Neuronal stem cell (in vitro differentiated cells): ENCODE measurements around the gene MAML2.

ENCODE experiments used
- DNase-seq: peaks from one replicate; pipeline ENCODE4 v3.0.0-alpha.2; 2013; ENCODE audit warnings: low spot score
- H2AFZ ChIP-seq: one replicate; pipeline ENCODE4 v1.6.1; 2013; ENCODE audit warnings: mild to moderate bottlenecking, low read length, inconsistent platforms
- H2AK5ac ChIP-seq: 2 replicates; pipeline ENCODE4 v1.6.1; 2013; ENCODE audit warnings: low read depth, mild to moderate bottlenecking, inconsistent platforms, low read length, moderate library complexity, mixed read lengths
- H2BK120ac ChIP-seq: 2 replicates; pipeline ENCODE4 v1.6.1; 2013; ENCODE audit warnings: low read depth, mild to moderate bottlenecking, inconsistent platforms, low read length, moderate library complexity, mixed read lengths
- H2BK12ac ChIP-seq: one replicate; pipeline ENCODE4 v1.6.1; 2013; ENCODE audit warnings: low read length, inconsistent platforms
- H2BK15ac ChIP-seq: 2 replicates; pipeline ENCODE4 v1.6.1; 2013; ENCODE audit warnings: mild to moderate bottlenecking, low read length, inconsistent platforms, mixed read lengths
- H2BK5ac ChIP-seq: one replicate; pipeline ENCODE4 v1.6.1; 2013; ENCODE audit warnings: inconsistent platforms, mild to moderate bottlenecking, low read length, moderate library complexity
- H3K14ac ChIP-seq: one replicate; pipeline ENCODE4 v1.6.1; 2013; ENCODE audit warnings: low read length, inconsistent platforms
- H3K18ac ChIP-seq: 2 replicates; pipeline ENCODE4 v1.6.1; 2013; ENCODE audit warnings: low read length, inconsistent platforms
- H3K23ac ChIP-seq: 2 replicates; pipeline ENCODE4 v1.6.1; 2013; ENCODE audit warnings: low read depth, mild to moderate bottlenecking, mixed read lengths, low read length, inconsistent platforms; ENCODE audit not compliant: poor library complexity
- H3K27ac ChIP-seq: replicated peaks from 3 replicates; pipeline ENCODE4 v1.5.1; 2013; ENCODE audit warnings: low read length, inconsistent platforms
- H3K27me3 ChIP-seq, 3 experiments: 2 replicates each; pipeline ENCODE4 v1.6.1; 2013; ENCODE audit warnings: low read length in 3 of 3, mild to moderate bottlenecking in 2 of 3, inconsistent platforms in 1 of 3, low read depth in 1 of 3, mixed read lengths in 1 of 3, moderate library complexity in 1 of 3; ENCODE audit not compliant: control insufficient read depth in 3 of 3, insufficient read depth in 3 of 3
- H3K36me3 ChIP-seq, 2 donors: replicated peaks in 1 of 2; 2 replicates each; pipeline ENCODE4 v1.6.1; 2013; ENCODE audit warnings: low read length in 2 of 2; ENCODE audit not compliant: control insufficient read depth in 2 of 2, insufficient read depth in 2 of 2
- H3K4ac ChIP-seq: 2 replicates; pipeline ENCODE4 v1.6.1; 2013; ENCODE audit warnings: inconsistent platforms, mild to moderate bottlenecking, low read length, moderate library complexity
- H3K4me1 ChIP-seq, 2 donors: 1 replicate in 1 of 2; 2 replicates in 1 of 2; pipeline ENCODE4 v1.6.1; 2013; ENCODE audit warnings: low read length in 2 of 2, low read depth in 1 of 2; ENCODE audit not compliant: control insufficient read depth in 2 of 2, insufficient read depth in 1 of 2
- H3K4me2 ChIP-seq: one replicate; pipeline ENCODE4 v1.6.1; 2013; ENCODE audit warnings: mild to moderate bottlenecking, low read length, inconsistent platforms; ENCODE audit not compliant: insufficient read depth, poor library complexity, severe bottlenecking
- H3K4me3 ChIP-seq, 2 donors: 2 replicates each; pipeline ENCODE4 v1.5.1; 2013; ENCODE audit warnings: low read length in 2 of 2, mild to moderate bottlenecking in 2 of 2, inconsistent platforms in 1 of 2, moderate library complexity in 1 of 2
- H3K79me1 ChIP-seq: one replicate; pipeline ENCODE4 v1.6.1; 2013; ENCODE audit warnings: low read depth, mild to moderate bottlenecking, inconsistent platforms, low read length, moderate library complexity
- H3K9ac ChIP-seq: one replicate; pipeline ENCODE4 v1.6.1; 2013; ENCODE audit warnings: mild to moderate bottlenecking, low read depth, low read length, inconsistent platforms; ENCODE audit not compliant: poor library complexity
- H3K9me3 ChIP-seq, 2 donors: replicated peaks in 1 of 2; 2 replicates each; pipeline versions ENCODE3 to v1.6.1; 2013; ENCODE audit warnings: low read length in 2 of 2, mild to moderate bottlenecking in 2 of 2, inconsistent platforms in 1 of 2, low read depth in 1 of 2, mixed read lengths in 1 of 2, moderate library complexity in 1 of 2; ENCODE audit not compliant: control insufficient read depth in 2 of 2, insufficient read depth in 1 of 2
- H4K8ac ChIP-seq: one replicate; pipeline ENCODE4 v1.6.1; 2013; ENCODE audit warnings: low read depth, mild to moderate bottlenecking, inconsistent platforms, low read length, moderate library complexity
- H4K91ac ChIP-seq: one replicate; pipeline ENCODE4 v1.6.1; 2013; ENCODE audit warnings: low read length, low read depth, mild to moderate bottlenecking, inconsistent platforms; ENCODE audit not compliant: poor library complexity
- WGBS, 2 donors: extraction: QIAGEN DNeasy Blood & Tissue Kit; methylation state at CpG; one replicate each; pipeline ENCODE4 v1.1.7; 2013; ENCODE audit warnings: missing lambda C conversion rate in 2 of 2, mixed read lengths in 1 of 2; ENCODE audit not compliant: insufficient read length in 2 of 2, insufficient replicate concordance in 1 of 2; ENCODE audit errors: extremely low coverage in 2 of 2; 5-methylcytosine and 5-hydroxymethylcytosine counted together

Gene MAML2

DNA sequence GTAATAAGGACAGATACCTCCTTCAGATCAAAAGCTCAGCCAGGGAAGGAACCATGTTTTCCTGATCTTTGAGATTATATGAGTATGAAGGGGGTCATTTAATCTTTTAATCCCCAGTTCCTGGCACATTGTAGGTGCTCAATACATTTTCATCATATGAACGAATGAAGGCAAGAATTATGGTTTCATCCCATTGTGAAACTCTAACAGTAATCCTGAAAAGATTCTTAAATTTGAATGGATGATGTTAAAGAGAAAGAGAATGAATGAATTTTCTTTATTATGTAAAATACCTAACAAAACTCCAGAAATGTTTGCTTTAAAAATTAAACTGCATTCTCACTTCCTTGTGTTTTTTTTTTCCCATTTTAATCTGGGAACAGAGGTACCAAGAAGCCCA lies 256.9 kb downstream of the MAML2 start:
- H3K4me3 ChIP-seq = no peak overlapping the region
- no peak overlapping the region for H3K4me2 ChIP-seq
- H3K18ac ChIP-seq = no peak overlapping the region
- no peak overlapping the region for H3K23ac ChIP-seq
- peaks cover 0 to 22% of the 10 kb centered on the region in 2 donors for H3K9me3 ChIP-seq
- no peak for DNase-seq
- no peak overlapping the region for H2BK120ac ChIP-seq
- no peak overlapping the region for H2BK12ac ChIP-seq
- H3K79me1 ChIP-seq = no peaks in the 10 kb centered on the region
- H2AFZ ChIP-seq = no peak overlapping the region
- H2BK5ac ChIP-seq = no peak overlapping the region
- no peak overlapping the region for H2AK5ac ChIP-seq
- H3K4ac ChIP-seq = no peak overlapping the region
- H3K27ac ChIP-seq = no peak overlapping the region
- no peaks in the 10 kb centered on the region for H3K27me3 ChIP-seq
- no peak overlapping the region for H3K14ac ChIP-seq
- peaks cover 6 to 28% of the 10 kb centered on the region in 2 donors for H3K4me1 ChIP-seq
- no peak overlapping the region for H3K9ac ChIP-seq
- peaks cover 0 to 6% of the 10 kb centered on the region in 2 donors for H3K36me3 ChIP-seq
- no peak overlapping the region for H4K91ac ChIP-seq
- no peak overlapping the region for H2BK15ac ChIP-seq
- WGBS, 2 donors = no CpG with 5 or more reads among the region's 1 CpG
- H4K8ac ChIP-seq = no peak overlapping the region

DNA sequence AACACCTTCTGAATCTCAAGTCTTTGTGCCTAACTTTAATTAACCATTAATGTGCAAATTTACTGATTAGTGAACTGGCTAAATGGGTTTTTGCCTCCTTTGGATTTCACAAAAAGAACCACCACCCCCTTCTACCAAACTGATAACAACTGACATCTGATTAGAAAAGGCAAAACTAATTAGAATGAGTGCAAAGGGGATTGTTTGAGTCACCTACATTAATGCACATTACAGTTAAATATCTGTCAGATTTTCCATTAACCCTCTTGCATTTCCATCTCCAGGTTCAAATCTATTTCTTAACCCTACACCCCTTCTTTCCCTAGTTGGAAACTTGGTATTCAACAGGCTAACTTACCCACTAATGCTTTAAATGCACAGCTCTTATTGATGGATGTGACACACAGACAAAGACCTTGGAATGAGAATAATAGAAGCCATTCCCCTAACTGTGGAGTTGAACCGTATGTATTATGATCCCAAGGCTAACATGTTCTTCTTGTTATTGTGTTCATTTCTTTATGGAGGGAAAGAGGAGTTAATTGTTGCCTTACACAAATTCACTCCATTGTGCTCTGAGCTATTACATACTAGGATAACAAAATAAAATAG lies 257.6 kb downstream of the MAML2 start:
- Histone ChIP-seq H3K9ac (no peak overlapping the region), H2BK5ac (no peak overlapping the region), H2BK12ac (no peak overlapping the region), H3K4me1 (peaks cover 4 to 28% of the 10 kb centered on the region in 2 donors), H2BK15ac (no peak overlapping the region), H3K79me1 (no peaks in the 10 kb centered on the region), H2BK120ac (no peak overlapping the region), H2AK5ac (no peak overlapping the region), H4K91ac (no peak overlapping the region), H3K36me3 (no peaks in the 10 kb centered on the region), H3K9me3 (peaks cover 0 to 22% of the 10 kb centered on the region in 2 donors), H3K18ac (no peak overlapping the region), H2AFZ (no peak overlapping the region), H3K4me2 (no peak overlapping the region), H3K4me3 (no peak overlapping the region), H3K4ac (no peak overlapping the region), H3K27ac (no peak overlapping the region), H3K23ac (no peak overlapping the region), H4K8ac (no peak overlapping the region), H3K27me3 (no peaks in the 10 kb centered on the region), H3K14ac (no peak overlapping the region)
- DNase-seq = no peak
- WGBS, 2 donors = no CpG with 5 or more reads among the region's 1 CpG

DNA sequence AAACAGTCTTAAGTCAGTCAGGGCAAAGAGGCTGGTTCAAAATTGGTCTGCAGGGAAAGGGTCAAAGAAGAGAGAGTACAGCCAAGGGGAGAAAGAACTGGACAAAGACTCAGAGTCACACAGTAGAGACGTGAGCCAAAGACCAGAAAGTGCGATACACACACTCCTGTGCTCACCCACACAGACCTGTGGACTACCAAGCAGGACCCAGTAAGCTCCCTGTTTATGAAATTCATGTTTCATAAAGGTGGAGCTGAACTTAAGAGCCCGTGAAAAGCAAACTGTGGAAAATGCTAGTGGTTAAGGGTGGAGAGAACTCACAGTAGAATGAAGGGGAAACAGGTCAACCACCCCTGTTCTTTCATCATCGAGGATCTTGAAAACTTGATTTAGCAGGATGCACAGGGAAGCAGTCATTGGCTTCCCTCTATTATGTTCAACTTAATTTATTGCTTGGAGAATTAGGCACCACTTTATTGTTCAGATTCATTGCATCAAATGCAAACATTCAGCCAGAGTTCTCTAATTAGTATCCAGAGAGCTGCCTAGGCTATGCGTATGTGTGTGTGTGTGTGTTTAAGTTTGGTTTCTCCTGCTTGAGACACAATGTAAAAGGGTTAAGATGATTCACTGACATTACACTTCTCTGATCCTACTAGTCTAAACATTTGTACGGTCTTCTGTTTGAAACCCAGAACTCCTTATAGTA lies 258.2 kb downstream of the MAML2 start:
- Histone ChIP-seq H2BK12ac (no peak overlapping the region), H2AK5ac (no peak overlapping the region), H4K91ac (no peak overlapping the region), H3K36me3 (no peaks in the 10 kb centered on the region), H3K79me1 (no peaks in the 10 kb centered on the region), H3K4me2 (no peak overlapping the region), H3K27ac (no peak overlapping the region), H4K8ac (no peak overlapping the region), H2BK5ac (no peak overlapping the region), H3K23ac (no peak overlapping the region), H2BK120ac (no peak overlapping the region), H3K4ac (no peak overlapping the region), H3K4me3 (no peak overlapping the region), H3K9ac (no peak overlapping the region), H3K9me3 (peaks cover 0 to 22% of the 10 kb centered on the region in 2 donors), H3K4me1 (peaks cover 4 to 28% of the 10 kb centered on the region in 2 donors), H2AFZ (no peak overlapping the region), H3K18ac (no peak overlapping the region), H2BK15ac (no peak overlapping the region), H3K27me3 (no peaks in the 10 kb centered on the region), H3K14ac (no peak overlapping the region)
- WGBS, 2 donors = no CpG with 5 or more reads among the region's 6 CpGs
- DNase-seq = no peak

DNA sequence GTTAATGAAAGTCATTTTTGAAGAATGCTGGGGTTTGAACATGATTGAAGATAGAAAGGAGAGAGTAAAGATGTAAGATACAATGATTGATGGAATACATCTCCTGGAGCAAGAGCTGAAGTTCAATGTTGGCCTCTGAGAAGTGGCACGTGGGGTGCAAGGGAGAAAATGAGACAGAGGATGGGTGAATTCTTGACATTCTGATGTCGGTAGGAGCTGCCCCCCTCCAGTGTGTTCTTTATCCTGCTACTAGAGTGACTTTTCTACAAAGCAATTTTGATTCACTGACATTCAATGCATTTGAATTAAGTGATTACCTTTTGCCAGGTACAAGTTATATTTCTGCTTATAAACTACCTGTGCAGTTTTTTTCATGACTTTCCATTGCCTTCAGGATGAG lies 260.1 kb downstream of the MAML2 start:
- H3K4me2 ChIP-seq = no peak overlapping the region
- H3K4me3 ChIP-seq = no peak overlapping the region
- no peak overlapping the region for H2BK5ac ChIP-seq
- H3K18ac ChIP-seq = no peak overlapping the region
- no peak overlapping the region for H2BK12ac ChIP-seq
- peaks cover 4 to 28% of the 10 kb centered on the region in 2 donors for H3K4me1 ChIP-seq
- no peak for DNase-seq
- no peak overlapping the region for H3K14ac ChIP-seq
- H4K8ac ChIP-seq = no peak overlapping the region
- H3K27ac ChIP-seq = no peak overlapping the region
- no peak overlapping the region for H2AK5ac ChIP-seq
- no peaks in the 10 kb centered on the region for H3K27me3 ChIP-seq
- H2AFZ ChIP-seq = no peak overlapping the region
- H3K36me3 ChIP-seq = no peaks in the 10 kb centered on the region
- H3K9me3 ChIP-seq = peaks cover 0 to 22% of the 10 kb centered on the region in 2 donors
- no peak overlapping the region for H2BK15ac ChIP-seq
- H3K79me1 ChIP-seq = no peaks in the 10 kb centered on the region
- H3K4ac ChIP-seq = no peak overlapping the region
- WGBS, 2 donors = no CpG with 5 or more reads among the region's 2 CpGs
- no peak overlapping the region for H4K91ac ChIP-seq
- no peak overlapping the region for H2BK120ac ChIP-seq
- no peak overlapping the region for H3K9ac ChIP-seq
- no peak overlapping the region for H3K23ac ChIP-seq
